ENCODE results near the gene BRD3OS. TPM values are rescaled to one million over a fixed set of nuclear protein-coding genes. Genes with fewer than 3 reads are reported as not detected.

BRD3OS gene
- total RNA-seq, 2 experiments from 2014 or later = 13.7 to 21.6 TPM

DNA sequence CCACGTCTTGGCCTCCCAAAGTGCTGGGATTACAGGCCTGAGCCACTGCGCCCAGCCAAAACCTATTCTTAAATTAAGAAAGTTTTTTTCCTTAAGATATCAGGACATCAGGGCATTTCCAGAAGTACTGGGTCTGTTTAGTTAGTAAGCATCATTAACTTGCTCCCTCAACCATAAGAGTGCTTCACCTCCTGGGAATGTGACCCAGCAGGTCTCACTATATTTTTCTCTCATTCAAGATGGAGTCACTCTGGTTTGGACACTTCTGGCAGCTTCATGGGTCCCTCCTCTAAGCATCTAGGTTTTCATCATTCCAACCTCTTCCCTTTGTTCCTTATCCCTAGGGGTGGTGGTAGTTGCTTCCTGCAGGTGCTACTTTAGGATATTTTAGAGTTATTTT lies 10.3 kb upstream of the BRD3OS start:
- no peaks in the 10 kb centered on the region for H3K9me3 ChIP-seq (ENCODE audit: low read length)
- DNase-seq (ENCODE audit: low spot score) = no peak
- no peaks in the 10 kb centered on the region for H3K9me2 ChIP-seq (ENCODE audit: insufficient read depth, low read length)
- H3K4me2 ChIP-seq (ENCODE audit: low read length) = no peak overlapping the region
- ChIA-PET POLR2A (no interaction called here), CTCF (ENCODE audit: unreplicated experiment) (no interaction called here)
- TF ChIP-seq EZH2phosphoT487 (IDR thresholded peaks at IDR 0.05; ENCODE audit: borderline replicate concordance, low read depth, low read length) = no peak
- no peak for TF ChIP-seq CTCF (conservative IDR thresholded peaks at IDR 0.05; ENCODE audit: low read length)
- no peaks in the 10 kb centered on the region for H3K4me1 ChIP-seq (ENCODE audit: insufficient read depth, low read length, poor library complexity, severe bottlenecking)
- H3K79me2 ChIP-seq (ENCODE audit: insufficient read depth, low read depth, low read length) = no peaks in the 10 kb centered on the region
- H3K4me3 ChIP-seq (ENCODE audit: low read depth, low read length, poor library complexity, severe bottlenecking) = no peak overlapping the region
- no TSS peak for BruUV-seq (replicated peaks)
- no peaks in the 10 kb centered on the region for H4K20me1 ChIP-seq (ENCODE audit: insufficient read depth, low read length)
- H3K36me3 ChIP-seq (ENCODE audit: insufficient read depth, low read length) = no peaks in the 10 kb centered on the region
- intact Hi-C loops (cut with micrococcal nuclease; ENCODE audit: unreplicated experiment) = no loop called here
- H3K27ac ChIP-seq (ENCODE audit: low read depth, low read length, poor library complexity, severe bottlenecking) = no peak overlapping the region
- no peak overlapping the region for H2AFZ ChIP-seq (ENCODE audit: low read length)

- TF ChIP-seq CTCF (conservative IDR thresholded peaks at IDR 0.05; ENCODE audit: low read length) (no peak), EZH2phosphoT487 (IDR thresholded peaks at IDR 0.05; ENCODE audit: borderline replicate concordance, low read depth, low read length) (no peak)
- POLR2A ChIA-PET = interaction anchor here (0.8 kb wide), 1 partner anchor 228 kb away, joined by 6 read pairs; no protein-coding TSS in a partner anchor
- H3K4me3 ChIP-seq (ENCODE audit: low read depth, low read length, poor library complexity, severe bottlenecking) = peak overlapping the region; percentile 83
- no TSS peak for BruUV-seq (replicated peaks)
- peak overlapping the region; percentile 45; the same call in 1 of the 2 replicates for H3K4me2 ChIP-seq (ENCODE audit: low read length)
- no peak for DNase-seq (ENCODE audit: low spot score)
- H3K36me3 ChIP-seq (ENCODE audit: insufficient read depth, low read length) = peaks cover 6% of the 10 kb centered on the region; the same call in 1 of the 2 replicates
- intact Hi-C loops (cut with micrococcal nuclease; ENCODE audit: unreplicated experiment) = no loop called here
- no peaks in the 10 kb centered on the region for H3K9me3 ChIP-seq (ENCODE audit: low read length)
- H3K27ac ChIP-seq (ENCODE audit: low read depth, low read length, poor library complexity, severe bottlenecking) = peak overlapping the region; percentile 54
- H3K4me1 ChIP-seq (ENCODE audit: insufficient read depth, low read length, poor library complexity, severe bottlenecking) = peaks cover 12% of the 10 kb centered on the region
- peak overlapping the region; percentile 69; the same call in 1 of the 2 replicates for H2AFZ ChIP-seq (ENCODE audit: low read length)
- H4K20me1 ChIP-seq (ENCODE audit: insufficient read depth, low read length) = no peaks in the 10 kb centered on the region
- H3K79me2 ChIP-seq (ENCODE audit: insufficient read depth, low read depth, low read length) = no peaks in the 10 kb centered on the region
- CTCF ChIA-PET (ENCODE audit: unreplicated experiment) = interaction anchor here (0.6 to 1.6 kb wide), 5 partner anchors 27 to 1506 kb away, joined by 3 to 8 read pairs (median 3); no protein-coding TSS in a partner anchor
- H3K9me2 ChIP-seq (ENCODE audit: insufficient read depth, low read length) = no peaks in the 10 kb centered on the region
Measured at GRCh38 chr9:134024214-134024792, 978 bp upstream of the BRD3OS start.

Measured in OCI-LY7 (cell line).